ENCODE data around the gene PSG6.
"Not testable (repeated sequence)": the region's sequence is repeated elsewhere in the genome, so short reads cannot be mapped to it uniquely, and the experiment has no call there.

Gene PSG6

DNA sequence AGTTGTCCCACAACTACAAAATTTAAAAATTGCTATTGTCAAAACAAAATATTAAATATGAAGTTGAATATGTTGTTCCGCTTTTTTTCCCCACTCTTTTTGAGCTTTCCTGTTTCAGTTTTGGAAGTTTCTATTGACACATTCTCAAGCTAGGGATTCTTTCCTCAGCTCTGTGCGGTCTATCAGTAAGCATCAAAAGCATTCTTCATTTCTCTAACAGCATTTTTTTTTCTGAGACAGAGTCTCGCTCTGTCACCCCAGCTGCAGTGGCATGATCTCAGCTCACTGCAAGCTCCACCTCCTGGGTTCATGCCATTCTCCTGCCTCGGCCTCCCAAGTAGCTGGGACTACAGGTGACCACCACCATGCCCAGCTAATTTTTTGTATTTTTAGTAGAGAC lies 4.8 kb downstream of the PSG6 start:
- not testable (repeated sequence) for H3K27ac ChIP-seq, H3K4me3 ChIP-seq

DNA sequence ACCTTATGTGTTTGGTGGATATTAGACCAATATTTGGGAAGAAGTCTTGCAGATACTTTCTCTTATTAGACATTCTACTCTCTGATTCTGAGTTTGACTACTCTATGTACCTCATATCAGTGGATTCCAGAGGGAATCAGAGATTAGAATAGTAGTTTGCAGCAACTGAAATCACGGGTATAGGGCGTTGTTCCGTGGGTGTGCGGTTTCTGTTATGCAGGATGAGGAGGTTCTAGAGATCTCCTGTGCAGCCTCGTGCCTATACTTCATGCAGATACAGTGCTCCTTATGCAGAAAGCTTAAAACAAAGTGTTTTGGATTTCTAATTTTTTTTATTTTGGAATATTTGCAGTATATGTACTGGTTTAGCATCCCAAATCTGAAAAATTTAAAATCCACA lies 6.0 kb downstream of the PSG6 start:
- not testable (repeated sequence) for H3K4me3 ChIP-seq

DNA sequence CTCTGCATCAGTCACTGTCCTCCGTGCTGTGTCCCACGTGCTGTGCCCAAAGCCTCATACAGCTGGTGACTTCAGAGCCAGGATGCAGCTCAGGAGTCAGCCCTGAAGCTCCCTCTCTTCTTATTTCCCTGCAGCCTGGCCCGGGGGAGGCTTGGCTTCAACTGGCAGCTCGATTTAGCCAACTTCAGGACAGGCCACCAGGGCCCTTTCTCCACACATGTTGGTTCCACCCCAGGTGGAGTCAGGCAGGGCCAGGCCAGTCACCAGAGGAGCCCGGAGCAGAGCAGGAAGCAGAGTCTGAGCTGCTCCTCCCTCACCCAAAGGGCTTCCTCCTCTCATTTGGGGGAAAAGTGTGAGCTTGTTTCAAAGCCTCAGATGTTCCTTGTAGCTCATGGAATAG lies 11.5 kb downstream of the PSG6 start:
- H3K4me3 ChIP-seq, H3K27ac ChIP-seq: not testable (repeated sequence)

More for the DNA sequence above, 6.0 kb downstream of the PSG6 start:
- not testable (repeated sequence) for H3K27ac ChIP-seq

DNA sequence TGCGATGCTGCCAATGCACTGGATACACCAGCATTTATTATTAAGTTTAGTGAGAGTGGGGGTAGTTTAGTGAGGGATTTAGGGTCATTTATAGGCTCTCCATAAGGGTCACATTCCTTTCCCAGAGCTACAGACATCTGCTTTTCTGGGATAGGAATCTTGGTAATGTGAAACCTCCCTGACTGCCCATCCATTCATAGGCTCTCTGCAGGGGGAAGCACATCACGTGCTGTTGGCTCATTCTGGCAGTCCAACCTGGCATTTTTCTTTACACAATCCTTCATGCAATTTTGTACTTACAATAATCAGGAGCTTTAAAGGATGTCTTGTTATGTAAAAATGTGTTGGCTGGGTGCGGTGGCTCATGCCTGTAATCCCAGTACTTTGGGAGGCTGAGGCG lies 17.1 kb downstream of the PSG6 start:
- H3K4me3 ChIP-seq, H3K27ac ChIP-seq: not testable (repeated sequence)

DNA sequence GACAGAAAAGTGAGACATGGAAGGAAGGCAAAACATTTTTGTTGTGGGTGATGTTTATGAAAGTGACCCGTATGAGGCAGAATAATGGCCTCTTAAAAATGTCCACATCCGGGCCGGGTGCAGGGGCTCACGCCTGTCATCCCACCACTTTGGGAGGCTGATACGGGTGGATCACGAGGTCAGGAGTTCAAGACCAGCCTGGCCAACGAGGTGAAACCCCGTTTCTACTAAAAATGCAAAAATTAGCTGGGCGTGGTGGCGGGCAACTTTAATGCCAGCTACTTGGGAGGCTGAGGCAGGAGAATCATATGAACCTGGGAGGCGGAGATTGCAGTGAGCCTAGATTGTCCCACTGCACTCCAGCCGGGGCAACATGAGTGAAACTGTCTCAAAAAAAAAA lies 18.0 kb downstream of the PSG6 start:
- not testable (repeated sequence) for H3K4me3 ChIP-seq, H3K27ac ChIP-seq

DNA sequence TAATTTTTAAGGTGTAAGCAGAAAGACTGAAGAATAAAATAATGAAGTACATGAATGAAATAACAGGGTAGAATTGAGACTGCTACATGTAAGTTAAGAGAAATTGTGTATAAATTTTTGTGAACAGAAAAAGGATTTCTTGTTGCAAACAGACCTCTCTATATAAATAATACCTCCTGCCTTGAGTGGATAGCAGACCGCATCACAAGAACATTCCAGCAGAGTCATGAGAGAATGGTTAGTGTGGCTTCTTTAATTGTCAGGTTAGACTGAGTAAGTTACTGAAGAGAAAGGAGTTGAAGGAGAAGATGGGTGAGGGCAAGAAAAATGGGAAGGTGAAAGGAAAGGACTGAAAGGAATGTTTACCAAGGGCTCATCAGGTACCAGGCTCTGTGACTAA lies 18.6 kb downstream of the PSG6 start:
- not testable (repeated sequence) for H3K4me3 ChIP-seq, H3K27ac ChIP-seq

DNA sequence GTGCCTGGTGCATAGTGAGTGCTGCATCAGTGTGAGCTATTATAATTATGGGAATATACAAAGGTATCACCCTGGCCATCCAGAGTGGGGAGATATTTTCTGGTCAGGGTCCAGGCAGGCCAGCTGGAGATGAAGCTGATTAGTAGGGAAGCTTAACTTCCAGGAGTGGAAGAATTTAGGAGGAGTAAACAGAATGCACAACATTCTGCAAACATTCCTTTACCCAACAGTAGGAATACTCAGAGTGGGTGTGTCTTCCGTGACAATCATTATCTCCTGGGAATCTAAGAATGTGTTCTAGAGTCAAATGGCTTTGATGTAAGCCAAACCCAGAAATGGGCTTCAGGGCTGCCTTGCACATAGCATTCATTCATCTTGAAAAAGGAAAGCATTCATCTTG lies 19.0 kb downstream of the PSG6 start:
- not testable (repeated sequence) for H3K4me3 ChIP-seq, H3K27ac ChIP-seq

DNA sequence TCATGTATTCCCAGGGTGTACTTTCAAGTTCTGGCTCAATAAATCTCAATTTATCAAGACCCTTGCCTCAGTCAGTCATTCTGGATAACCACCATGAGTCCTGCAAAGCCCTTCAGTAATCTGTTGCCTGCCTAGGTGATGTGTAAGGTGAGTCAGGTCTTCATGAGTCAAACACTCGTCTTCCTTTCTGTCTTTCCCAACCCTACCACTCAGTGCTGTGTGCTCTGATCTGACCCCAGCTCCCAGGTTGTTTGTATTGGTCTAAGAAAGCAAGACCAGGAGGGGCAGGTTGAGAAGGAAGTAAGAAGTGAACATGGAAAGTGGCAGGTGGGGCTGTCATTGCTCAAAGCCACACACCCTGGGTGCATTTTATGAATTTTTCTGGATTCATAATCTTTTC lies 20.0 kb downstream of the PSG6 start:
- not testable (repeated sequence) for H3K4me3 ChIP-seq, H3K27ac ChIP-seq

DNA sequence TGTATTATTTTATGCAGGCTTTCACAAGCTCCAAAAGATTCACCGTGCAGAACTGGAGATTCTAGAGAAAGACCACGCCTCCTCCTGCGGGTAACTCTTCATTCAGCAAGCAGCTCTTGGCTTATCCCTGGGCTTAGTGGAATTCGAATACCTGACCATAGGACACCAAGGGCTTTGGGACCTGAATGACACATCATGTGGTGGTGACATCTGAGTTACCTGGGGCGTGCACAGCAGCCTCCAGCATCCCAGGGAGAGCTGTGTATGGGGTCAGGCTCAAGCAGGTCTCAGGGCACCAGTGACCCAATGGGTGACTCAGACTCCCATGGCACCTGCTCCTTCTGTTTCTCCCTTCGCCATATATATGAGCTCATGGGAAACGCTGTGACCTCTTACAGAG lies 27.2 kb downstream of the PSG6 start:
- not testable (repeated sequence) for H3K4me3 ChIP-seq, H3K27ac ChIP-seq

DNA sequence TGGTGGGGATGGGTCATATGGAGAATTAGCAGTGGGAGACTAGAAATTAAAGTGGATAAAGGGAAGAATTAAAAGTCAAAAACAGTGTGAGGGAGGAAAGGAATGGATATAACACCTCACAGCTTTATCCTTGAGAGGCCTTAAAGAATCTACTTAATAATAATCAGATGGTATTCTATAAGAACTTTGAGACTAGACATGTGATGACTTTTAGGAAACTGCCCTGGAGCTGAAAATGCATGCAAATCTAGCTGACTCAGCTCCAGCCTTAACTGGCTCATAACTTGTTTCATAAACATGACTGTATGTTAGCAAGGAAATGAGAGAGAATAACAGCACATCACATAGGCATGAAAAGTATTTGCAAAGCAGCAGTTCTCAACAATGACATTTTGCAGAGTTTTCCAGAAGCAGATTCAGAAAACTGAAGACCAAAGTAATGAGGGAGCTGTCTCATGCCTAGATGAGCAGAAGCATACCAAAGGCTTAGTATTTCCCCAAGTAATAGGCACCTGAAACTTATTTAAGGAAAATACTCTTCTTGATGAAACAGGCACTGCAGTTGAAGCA lies 29.7 kb downstream of the PSG6 start:
- H3K27ac ChIP-seq = peak overlapping the region in 3 of 21 experiments; percentile 6 to 61 (median 17)
- H3K4me3 ChIP-seq = not testable (repeated sequence)

DNA sequence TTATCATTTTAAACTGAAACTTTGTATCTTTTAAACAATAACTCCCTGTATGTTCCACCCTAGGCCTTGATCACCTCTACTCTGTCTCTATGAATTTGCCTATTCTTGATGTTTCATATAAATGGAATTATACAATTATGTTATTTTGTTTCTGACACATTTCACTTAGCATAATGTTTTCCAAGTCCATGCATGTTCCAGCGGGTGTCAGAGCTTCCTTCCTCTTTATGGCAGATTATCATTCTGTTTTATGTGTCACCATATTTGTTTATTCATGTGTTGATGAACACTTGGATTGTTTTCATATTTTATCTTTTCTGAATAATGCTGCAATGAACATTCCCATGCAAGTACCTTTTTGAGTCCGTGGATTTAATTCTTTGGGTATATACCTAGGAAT lies 35.0 kb downstream of the PSG6 start:
- not testable (repeated sequence) for H3K27ac ChIP-seq, H3K4me3 ChIP-seq

DNA sequence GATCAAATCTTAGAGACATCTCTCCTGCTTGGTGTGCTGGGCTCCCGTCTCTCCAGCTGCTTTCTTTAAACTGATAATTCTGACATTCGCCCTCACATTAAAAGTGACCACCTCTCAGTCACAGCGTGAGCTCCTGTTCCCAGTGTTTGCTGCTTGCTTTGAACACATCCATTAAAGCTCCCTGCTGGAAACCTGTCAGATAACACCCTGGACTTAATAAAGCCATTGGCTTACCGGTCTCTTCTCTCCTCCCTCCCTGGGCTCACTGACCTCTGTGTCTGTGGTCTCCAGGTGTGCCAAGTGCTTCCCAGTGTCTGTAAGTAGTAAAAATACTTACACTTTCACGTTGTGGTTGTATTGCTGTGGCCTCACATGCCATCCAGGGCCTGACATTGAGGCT lies 35.7 kb downstream of the PSG6 start:
- not testable (repeated sequence) for H3K27ac ChIP-seq, H3K4me3 ChIP-seq

DNA sequence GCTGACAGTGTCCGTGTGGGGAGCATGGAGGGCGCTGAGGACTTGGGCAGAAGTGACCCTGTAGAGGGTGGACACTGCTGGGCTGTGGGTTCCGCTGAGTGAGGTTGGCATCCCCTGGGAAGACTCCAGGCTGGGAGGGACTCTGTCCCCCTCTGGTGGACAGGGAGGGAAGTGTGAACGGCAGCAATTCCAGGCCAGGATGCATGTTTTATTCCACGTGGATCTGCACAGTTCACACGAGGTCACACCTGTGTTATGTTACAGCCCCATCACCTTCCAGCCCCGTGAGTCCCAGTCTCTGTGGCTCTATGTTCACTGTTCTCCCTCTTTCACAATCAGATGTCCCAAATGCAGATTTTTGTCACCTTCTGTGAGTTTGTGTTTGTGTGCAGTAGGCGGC lies 36.4 kb downstream of the PSG6 start:
- H3K27ac ChIP-seq, H3K4me3 ChIP-seq: not testable (repeated sequence)

DNA sequence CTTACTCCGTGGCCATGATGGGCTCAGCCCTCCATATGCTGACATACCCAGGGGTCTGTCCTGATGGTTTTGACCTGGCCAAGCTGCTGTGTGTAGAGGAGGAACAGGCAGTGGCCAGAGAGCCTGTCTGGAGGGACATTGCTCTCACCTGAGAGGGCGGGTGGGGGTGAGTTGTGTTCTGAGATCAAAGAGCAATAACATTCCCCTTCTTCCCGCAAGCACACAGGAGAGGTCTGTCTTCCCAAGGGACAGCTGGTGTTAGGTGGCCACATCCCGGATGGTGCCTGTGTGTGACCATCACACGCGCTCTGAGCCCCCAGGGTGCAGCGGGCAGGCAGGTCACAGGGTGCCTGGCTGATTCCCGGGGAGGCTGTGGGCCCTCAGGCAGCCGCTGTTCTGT lies 37.1 kb downstream of the PSG6 start:
- not testable (repeated sequence) for H3K4me3 ChIP-seq, H3K27ac ChIP-seq

DNA sequence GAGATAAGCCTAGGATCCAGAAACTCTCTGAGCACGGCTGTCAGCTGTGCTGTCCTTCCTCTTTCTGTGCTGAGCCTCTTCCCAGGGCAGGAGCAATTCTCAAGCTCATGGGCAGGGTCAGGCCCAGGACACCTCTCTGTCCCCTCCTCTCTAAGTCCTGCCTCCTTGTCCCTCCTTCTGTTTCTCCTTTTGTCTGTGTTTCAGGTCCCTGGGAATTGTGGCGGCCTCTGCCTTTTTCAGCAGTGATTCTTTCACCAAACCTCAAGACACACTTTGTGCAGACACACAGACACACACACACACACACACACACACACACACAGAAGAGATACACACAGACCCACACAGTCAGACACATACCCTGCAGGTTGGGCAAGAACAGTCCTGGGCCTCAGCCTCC lies 38.1 kb downstream of the PSG6 start, which contains the start of gene PSG1:
PSG1 (minus strand) TSS at position 101 of the 400 bp plus-strand sequence. CDS start 132 bp downstream, outside the sequence.
- Histone ChIP-seq H3K4me3 (no peak within 1 kb of the TSS), H3K27ac (no peak within 1 kb of the TSS)

DNA sequence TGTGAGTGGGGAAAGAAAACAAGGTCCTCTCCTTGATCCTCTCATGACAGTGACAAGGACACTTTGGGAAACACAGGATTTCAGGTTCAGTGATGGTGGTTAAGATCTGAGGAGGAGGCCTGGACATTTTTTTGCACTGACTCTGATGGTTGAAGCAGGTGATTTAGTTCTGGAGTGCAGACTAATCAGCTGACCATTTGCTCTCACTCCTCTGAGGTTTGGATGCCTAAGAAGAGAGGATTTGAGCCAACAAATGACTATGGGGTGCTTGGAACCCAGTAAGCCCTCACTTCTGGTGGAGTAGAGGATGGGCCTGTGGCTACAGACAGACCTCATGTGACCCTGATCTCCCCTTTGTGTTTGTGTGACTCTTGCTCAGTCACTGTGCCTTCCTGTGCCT lies 41.1 kb downstream of the PSG6 start:
- peak overlapping the region in 1 of 21 experiments; percentile 60 for H3K27ac ChIP-seq
- H3K4me3 ChIP-seq = not testable (repeated sequence)

DNA sequence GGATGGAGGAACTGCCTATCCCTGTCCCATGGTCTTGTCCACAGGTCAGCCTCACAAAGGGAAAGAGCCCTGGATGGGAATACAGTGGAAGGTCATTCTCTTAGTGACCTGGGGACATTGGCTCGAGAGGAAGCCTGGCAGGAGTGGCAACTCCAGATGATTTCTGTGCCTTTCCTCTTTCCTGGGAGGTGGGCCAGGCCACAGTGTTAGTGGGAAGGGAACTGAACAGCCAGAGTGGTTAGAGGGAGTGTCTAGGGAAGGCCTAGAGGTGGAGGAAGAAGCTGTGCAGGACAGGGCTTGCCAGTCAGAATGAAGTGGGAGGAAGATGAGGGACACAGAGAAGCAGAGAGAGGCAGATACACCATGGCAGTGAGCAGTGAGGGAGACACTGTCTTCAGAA lies 41.8 kb downstream of the PSG6 start:
- peak overlapping the region in 6 of 21 experiments; percentile 12 to 60 (median 22) for H3K27ac ChIP-seq
- H3K4me3 ChIP-seq = not testable (repeated sequence)

DNA sequence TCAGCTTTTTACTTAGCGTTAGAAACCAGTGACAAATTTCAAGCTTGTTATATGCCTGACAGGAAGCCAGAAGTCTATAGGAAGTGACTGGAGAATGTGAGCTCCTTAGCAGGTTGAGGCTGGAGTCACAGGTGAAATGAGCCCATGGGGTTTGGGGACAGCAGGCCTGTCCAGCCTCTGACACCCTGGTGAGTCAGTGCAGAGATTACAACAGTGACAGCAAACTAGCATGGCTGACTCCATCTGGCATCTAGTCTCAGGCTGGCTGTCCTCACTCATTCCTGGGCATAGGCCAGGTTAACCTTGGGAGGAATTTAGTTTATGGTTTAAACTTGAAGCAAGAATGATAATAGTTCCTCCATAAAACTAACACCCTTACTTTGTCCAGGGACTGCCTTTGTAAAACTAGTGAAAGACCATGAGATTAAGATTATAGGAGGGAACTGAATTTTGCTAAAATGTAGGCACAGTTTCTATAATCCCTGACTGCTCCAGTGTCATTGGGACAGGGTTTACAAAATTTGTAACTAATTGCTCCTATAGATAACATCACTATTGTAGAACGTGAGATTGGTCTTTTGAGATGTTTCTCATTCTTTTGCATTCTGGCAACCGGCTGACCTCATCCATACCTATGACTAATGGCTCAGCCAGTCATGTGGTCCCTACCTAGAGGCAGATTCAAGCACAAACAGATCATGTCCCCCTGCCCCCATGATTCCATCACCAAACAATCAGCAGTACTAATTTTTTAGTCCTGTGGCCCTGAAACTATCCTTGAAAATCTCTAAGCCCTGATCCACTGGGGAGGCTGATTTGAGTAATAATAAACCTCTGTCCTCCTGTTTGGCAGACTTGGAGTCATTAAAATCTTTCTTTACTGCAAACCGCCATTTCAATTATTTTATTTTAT lies 42.5 kb downstream of the PSG6 start:
- not testable (repeated sequence) for H3K4me3 ChIP-seq
- peak overlapping the region in 3 of 21 experiments; percentile 5 to 60 (median 31) for H3K27ac ChIP-seq

DNA sequence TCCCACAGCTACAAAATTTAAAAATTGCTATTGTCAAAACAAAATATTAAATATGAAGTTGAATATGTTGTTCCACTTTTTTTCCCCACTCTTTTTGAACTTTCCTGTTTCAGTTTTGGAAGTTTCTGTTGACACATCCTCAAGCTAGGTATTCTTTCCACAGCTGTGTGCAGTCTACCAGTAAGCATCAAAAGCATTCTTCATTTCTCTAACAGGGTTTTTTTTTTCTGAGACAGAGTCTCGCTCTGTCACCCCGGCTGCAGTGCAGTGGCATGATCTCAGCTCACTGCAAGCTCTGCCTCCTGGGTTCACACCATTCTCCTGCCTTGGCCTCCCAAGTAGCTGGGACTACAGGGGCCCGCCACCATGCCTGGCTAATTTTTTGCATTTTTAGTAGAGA lies 43.6 kb downstream of the PSG6 start:
- H3K4me3 ChIP-seq, H3K27ac ChIP-seq: not testable (repeated sequence)

DNA sequence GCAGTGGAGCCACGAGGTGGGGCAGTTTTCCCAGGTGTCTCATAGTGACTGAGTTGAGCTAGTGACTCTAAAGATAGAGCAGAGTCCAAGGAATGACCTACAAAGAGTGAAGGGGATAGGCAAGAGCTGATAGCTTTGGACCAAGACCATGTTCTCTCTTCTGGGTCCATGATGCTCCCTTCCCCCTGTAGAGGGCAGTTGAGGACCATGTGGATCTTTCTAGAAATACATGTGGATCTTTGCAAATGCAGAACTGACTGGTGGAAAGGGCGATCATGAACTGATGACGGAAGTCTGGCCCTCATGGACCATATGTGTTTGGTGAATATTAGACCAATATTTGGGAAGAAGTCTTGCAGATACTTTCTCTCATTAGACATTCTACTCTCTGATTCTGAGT lies 45.1 kb downstream of the PSG6 start:
- Histone ChIP-seq H3K4me3 (no peak overlapping the region), H3K27ac (no peak overlapping the region)

DNA sequence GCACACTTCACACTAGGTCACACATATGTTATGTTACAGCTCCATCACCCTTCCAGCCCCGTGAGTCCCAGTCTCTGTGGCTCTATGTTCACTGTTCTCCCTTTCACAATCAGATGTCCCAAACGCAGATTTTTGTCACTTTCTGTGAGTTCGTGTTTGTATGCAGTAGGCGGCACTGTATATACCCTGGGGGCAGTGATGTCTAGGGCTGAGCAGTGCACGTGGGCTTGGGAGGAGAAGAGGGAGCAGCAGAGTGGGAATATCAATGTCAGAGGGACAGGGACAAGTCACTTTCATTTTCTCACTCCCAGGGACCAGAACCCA lies 60.2 kb downstream of the PSG6 start:
- no peak overlapping the region for H3K4me3 ChIP-seq
- no peak overlapping the region for H3K27ac ChIP-seq

Measured in skin epidermis (tissue), 12 donors.